Right kidney (tissue), 1 donor: ENCODE data around the gene KAZN.
"Not testable (repeated sequence)": the region's sequence is repeated elsewhere in the genome, so short reads cannot be mapped to it uniquely, and the experiment has no call there.

ENCODE experiments used
- DNase-seq: peaks from one replicate; pipeline ENCODE4 v3.0.0-alpha.2; 2016

The KAZN gene

DNA sequence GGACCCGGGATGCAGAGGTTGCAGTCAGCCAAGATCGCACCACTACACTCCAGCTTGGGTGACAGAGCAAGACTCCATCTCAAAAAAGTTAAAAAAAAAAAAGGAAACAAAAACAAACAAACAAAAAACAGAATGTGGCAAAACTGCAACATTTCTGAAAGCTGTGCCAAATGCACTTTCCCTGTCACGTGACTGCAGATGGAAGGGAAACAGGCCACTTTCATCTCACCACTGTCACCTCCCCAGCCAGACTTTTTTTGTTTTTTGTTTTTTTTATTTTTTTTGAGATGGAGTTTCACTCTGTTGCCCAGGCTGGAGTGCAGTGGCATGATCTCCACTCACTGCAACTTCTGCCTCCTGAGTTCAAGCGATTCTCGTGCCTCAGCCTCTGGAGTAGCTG is 442.2 kb downstream of the KAZN start:
- DNase-seq, result not testable (repeated sequence)

DNA sequence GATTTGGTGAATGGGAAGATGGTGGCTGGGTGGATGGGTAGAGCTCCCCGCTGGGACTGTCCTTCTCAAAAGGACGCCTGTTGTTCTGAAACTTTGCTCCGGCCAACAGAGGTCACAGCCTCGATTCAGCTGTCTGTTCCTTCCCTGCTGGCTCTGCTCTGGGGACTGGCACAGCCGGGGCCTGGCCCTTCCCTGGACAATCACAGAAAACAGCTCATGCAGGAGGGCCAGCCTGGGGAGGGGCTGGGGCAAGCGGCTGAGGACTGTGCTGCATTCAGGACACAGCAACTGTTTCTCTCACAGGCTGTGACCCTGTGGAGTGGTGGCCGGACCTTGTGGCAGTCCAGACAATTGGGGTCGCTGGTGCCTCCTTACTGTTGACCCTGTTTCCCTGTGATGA is 444.4 kb downstream of the KAZN start:
- no peak for DNase-seq

DNA sequence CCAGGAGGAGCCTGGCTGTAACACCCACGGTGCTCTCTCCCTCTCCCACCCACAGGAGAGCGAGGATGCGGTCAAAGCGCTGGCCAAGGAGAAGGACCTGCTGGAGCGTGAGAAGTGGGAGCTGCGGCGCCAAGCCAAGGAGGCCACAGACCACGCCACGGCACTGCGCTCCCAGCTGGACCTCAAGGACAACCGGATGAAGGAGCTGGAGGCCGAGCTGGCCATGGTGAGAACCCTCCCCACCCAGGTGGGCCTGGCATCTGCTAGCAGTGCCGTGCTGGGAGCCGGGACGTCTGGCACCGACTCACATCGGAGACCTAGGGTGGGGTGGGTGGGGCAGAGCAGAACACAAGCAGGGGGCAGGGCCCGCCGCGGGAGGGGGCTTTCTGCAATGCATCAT is 445.4 kb downstream of the KAZN start:
- DNase-seq, result no peak

DNA sequence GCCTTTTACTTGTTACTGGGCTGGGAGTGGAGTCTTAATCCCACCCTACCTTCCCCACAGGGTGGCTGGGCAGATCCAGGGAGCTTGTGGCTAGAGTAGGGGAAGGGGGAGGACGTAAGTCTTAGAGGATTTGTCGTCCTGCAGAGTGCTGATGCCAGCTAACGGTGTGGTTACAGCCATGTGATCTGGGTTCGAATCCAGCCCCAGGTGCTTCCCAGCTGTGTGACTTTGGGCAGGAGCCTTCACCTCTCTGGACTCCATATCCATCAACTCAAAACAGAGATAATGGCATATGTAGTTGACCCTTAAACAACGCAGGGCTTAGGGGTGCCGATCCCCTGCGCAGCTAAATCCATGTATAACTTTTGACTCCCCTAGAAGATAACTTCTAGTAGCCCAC is 446.6 kb downstream of the KAZN start:
- DNase-seq, result no peak

DNA sequence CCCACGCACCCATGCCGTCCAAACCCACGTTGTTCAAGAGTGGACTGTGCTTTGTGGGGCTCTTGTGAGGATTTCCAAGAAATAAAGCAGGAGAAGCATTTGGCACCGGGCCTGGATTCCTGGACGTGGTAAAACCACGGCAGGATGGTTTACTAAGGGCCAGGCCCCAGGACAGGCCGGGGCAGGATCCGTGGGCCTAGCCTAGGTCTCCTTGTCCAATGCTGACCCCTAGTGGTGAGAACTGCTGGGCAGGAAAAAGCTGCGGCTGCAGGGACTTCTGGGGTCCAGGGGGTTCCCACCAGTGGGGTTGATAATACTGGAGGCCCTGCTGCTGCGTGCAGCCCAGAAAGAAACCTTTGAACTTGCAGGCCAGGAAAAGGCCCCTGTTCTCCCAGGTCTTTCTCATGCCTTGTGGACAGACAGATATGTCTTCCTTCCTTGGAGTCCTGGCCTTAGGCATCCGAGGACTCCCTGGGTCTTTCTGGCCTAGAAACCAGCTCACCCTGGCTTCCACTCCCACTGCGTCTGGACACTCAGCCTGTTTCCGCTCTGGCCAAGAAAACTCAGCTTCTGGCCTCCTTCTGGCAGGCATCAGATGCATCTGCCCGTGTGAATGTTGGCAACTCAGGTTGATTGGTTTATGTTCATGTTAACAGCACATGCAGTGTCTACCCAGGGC is 448.1 kb downstream of the KAZN start:
- peak; percentile 71 for DNase-seq

DNA sequence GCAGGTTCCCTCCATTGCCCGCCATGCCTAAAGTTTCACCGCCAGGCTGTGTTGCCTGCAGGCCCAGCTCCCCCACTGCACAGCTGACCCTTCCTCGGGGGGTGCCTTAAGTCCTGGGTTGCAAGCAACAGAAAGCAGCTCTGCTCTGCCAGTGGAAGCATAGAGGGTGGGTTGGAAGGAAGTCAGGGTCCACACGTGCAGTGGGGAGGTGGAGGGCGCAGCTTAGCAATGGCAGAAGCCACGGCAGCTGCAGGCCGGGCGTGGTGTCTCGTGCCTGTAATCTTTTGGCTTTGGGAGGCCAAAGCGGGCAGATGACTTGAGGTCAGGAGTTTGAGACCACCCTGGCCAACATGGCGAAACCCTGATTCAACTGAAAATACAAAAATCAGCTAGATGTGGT is 448.8 kb downstream of the KAZN start:
- no peak for DNase-seq

DNA sequence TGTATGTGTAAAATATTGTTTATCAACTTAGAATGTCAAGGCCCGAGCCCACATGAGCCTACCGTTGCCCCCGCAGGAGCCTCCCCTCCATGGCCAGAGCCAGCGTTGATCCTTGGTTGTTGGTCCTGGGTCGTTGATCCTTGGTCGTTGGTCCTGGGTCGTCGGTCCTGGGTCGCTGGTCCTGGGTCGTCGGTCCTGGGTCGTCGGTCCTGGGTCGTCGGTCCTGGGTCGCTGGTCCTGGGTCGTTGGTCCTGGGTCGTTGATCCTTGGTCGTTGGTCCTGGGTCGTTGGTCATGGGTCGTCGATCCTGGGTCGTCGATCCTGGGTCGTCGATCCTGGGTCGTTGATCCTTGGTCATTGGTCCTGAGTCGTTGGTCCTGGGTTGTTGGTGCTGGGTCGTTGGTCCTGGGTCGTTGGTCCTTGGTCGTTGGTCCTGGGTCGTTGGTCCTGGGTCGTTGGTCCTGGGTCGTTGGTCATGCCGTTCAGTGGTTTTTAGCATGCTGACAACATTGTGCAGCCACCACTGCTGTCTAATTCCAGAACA is 450.0 kb downstream of the KAZN start:
- no peak for DNase-seq

DNA sequence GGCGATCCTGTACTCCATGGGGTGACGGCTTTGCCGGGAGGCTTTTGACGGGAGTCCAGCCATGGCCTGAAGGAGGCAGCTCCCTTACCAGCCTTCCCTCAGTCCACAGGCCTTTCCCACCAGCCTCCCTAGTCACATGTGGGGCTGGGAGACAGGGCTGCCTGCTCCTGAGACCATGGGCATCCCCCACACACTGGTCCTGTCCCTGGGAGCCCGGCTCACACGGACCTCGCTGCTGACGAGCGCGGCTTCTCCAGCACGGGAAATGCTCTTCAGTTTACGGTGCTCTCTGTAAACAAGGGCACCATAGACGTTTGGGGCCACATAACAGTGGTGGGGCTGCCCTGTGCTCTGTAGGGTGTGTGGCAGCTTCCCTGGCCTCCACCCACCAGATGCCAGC is 450.6 kb downstream of the KAZN start:
- DNase-seq, result no peak

DNA sequence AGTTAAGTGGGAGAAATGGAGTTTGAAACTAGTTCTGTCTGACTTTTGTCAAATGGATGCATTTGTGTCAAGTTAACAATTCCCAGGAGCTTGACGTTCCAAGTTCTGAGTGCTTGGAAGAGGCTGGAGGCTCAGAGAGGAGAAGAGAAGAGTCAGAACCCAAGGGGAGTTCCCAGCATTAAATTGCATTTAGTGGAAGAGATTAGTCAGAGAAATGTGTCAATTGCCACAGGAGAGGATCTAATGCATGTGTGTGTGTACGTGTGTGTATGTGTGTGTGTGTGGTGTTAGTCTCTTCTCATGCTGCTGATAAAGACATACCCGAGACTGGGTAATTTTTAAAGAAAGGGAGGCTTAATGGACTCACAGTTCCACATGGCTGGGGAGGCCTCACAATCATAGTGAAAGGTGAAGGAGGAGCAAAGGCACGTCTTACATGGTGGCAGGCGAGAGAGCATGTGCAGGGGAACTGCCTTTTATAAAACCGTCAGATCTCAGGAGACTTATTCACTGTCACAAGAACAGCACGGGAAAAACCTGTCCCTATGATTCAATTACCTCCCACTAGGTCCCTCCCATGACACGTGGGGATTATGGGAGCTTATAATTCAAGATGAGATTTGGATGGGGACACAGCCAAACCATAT is 453.5 kb downstream of the KAZN start:
- DNase-seq, result no peak

DNA sequence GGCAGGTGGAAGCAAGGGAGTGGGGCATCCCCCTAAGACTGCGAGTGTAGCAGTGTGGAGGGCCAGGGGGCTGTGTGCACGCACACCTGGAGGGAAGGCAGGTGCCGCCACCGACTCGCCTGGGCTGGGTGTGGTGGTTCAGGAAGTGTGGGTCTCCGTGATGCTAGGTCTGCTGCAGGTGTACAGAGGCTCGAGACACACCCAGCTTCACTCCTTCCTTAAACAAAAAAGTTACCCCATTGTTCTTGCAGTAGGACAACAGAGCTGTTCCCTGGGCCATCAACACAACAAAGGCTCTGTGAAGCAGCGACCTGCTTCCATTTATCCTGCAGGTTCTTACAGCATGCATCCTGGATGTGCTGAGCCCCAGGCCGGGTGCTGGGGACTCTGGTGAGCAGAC is 454.7 kb downstream of the KAZN start:
- no peak for DNase-seq

DNA sequence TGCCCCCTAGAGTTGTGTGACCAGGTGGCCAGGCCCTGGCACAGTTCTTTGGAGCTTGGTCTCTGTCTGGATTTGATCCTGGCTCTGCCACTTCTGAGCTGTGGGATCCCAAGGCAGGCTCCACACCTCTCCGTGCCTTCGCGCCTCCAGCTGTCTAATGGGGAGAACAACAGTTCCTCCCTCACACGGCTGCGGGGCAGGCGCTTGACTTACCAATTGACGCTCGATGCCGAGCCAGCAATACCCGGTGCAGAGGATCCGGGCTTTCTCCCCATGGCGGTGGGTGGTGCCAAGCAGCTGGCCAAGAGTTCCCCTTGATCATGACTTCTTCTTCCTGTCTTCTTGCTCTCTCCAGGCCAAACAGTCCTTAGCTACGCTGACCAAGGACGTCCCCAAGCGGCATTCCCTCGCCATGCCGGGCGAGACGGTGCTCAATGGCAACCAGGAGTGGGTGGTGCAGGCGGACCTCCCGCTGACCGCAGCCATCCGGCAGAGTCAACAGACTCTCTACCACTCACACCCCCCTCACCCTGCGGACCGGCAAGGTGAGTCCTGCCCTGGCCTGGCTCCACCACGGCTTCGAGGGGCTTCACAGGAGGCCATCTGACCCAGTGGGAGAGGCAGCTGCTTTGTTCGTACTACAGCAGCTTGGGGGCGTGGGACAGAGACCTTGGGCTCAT is 457.4 kb downstream of the KAZN start:
- DNase-seq, result no peak

DNA sequence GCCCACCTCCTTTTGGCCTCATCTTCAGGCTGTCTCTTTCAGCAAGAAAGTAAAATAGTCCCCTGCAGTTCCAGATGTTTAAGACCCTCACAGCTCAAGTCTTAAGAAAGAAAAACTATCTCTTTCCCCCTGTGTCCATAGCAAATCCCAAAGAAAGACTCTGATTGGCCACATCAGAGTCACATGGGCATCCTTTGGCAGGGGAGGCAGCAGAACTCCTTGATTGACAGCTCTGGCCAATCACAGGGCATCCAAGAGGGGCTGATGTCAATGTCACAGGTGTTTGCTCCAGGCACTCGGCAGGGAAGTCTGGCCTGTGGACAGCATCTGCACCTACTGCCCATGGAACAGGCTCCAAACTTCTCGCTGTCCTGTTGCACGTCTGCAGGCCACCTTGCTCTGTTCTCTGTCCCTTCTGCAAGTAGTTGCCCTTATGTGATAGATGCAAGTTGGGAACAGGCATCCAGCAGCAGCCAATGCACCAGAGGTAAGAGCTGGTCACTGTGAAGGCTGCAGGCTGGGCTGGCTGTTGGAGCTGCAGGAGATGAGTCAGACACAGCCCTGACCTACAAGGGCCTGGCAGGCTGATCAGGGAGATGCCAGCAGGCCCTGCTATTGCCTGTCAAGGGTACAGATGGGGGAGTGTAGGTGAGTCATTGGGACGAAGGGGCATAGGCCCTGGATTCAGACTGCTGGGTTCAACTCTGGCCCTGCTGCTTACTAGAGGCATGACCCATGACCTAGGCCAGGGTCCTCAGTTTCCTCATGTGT is 458.2 kb downstream of the KAZN start:
- DNase-seq, result no peak

DNA sequence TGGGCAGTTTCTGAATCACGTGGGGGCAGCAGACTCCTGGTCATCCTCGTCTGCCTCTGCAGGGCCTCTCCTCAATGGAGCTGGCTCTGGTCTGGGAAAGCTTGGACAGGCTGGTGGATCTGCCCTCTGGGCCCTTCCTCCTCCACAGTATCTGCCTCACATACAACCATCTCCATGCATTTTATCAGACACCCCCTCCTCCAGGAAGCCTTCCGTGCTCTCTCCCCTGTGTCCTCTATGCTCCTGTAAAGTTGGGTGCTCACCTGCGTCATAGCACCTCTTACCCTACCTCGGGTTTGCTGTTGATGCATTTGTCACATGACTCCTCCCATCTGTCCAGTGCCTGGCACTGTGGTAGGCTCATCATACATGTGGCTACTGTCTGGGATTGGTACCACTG is 459.3 kb downstream of the KAZN start:
- no peak for DNase-seq

DNA sequence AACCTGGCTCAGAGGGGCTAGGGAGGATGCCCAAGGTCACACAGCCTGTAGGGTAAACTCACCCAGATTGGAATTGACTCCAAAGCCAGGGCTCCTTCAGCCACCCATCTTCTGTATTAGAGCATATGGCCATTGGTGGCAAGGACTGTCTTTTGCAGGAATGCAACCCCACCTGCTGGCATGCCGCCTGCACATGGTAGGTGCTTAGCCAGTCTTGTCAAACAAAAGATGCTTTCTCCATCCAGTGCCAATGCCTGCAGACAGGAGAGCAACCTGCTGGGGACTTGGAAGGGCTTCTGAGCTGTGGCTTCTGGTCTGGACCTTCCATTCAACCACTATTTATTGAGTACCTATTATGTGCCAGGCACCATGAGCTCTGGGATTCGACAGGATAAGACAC is 459.8 kb downstream of the KAZN start:
- DNase-seq, result no peak

DNA sequence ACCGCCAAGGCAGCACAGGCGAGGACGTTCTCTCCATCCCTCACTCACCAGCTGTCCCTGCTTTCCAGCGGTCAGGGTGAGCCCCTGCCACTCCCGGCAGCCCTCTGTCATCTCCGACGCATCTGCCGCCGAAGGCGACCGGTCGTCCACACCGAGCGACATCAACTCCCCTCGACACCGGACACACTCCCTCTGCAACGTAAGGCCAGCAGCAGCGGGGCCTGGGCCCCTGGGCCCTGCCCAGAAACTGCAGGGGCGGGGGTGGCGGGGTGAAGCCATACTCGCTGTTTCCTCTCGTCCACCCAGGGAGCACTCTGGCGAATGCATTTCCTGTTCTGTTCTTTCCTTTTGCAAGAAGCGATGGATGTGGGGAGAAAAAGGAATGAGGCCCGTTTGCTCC is 461.6 kb downstream of the KAZN start:
- no peak for DNase-seq

DNA sequence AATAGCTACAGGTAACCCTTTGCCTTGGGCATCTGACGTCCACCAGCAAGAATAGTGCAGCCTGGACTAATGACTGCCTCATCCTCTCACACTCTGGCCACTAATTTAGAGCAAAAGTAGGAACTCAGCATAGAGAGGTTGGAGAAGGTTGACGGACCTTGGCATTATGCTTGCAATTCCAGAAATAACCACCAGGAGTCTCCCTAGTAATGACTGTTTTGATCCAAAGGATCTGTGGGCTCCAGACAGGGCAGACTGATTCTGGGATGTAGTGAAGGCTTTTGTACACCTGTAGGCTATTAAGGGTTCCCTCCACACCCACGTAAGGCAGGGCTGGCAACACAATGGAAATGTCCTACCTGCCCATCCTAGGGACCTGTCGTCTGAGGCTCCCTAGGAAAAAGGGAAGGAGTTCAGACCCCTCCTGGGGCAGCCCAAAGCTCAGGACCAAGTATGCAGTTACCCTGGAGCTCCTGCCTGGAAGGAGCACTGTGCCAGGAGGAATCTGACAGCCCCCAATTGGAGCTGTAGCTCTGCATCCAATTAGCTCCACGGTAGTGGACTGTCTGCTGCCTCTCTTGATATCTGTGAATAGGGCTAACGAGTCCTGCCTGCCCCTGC is 464.1 kb downstream of the KAZN start:
- no peak for DNase-seq

DNA sequence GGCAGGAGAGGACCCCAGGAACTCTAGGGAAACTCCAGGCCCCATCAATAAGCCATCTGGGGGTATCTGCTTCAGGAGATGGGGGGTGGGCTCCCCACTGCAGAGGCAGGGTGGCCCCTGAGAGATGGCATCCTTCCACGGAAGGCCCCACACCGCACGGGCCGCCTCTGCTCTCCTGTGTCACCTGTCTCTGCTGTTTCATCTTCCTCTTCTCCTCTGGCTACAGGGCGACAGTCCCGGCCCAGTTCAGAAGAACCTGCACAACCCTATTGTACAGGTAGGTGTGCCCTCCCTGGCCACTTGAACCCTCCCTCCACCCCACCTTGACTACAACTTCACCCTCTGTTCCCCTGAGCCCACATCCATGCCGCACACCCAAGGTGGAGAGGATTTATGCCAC is 464.9 kb downstream of the KAZN start:
- DNase-seq, result no peak

DNA sequence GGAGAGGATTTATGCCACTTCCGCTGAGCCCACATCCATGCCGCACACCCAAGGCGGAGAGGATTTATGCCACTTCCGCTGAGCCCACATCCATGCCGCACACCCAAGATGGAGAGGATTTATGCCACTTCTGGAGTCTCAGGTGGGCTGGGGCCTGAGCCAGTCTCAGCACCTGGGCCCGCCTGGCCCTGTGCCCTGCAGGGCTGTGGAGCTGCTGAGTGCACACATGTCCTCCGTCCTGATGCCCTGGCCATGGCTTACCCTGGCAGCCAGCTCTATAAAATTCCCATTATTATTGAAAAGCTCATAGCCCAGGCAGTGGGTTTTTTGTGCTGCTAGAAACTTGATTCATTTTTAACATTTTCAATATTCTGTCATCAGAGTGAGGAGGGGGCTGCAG is 465.3 kb downstream of the KAZN start:
- DNase-seq, result no peak

DNA sequence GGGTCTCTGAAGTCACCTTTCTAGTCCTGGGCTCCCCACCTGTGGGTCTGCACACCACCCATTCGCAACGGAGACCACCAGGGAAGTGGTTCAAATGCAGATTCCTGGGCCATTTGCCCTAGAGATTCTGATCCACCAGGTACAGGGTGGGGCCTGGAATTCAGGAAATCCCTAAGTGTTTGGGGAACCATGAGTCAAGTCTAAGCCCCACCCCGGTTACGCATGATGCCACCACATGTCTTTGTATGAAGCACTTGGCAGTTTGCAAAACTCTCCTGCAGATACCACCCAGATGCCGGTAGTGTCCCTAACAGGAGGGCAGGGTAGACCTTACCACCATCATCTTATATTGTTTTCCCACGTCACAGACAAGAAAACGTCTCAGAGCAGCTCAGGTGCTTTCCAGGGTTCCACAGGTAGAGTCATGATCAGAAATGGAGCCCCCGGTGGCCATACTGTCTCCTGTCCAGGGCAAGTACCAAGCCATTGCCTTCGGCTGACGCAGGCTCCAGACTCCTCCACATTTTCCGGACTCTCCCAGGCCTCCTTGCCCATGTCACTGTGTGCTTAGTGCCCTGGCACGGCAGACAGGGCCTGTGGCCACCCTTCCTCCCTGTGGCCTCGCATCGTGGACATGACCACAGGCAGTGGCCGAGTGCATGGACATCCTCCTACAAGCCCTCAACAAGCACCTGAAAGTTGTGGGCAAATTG is 465.9 kb downstream of the KAZN start:
- DNase-seq, result no peak

DNA sequence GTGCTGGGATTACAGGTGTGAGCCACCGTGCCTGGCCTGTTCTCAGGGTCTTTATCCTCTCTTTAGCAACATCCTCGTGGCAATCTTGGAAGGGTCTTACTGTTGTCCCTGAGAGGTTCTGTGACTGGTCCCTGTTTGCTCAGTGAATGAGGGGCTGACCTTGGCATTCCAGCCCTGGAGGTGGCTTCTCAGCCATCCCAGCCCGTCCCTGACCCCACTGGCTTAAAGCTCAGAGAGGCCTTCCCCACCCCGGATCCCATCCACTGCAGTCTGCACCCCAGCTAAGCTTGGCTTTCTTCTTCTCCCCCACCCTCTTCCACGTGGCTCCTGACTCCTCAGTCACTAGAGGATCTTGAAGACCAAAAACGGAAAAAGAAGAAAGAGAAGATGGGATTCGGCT is 466.8 kb downstream of the KAZN start:
- no peak for DNase-seq

DNA sequence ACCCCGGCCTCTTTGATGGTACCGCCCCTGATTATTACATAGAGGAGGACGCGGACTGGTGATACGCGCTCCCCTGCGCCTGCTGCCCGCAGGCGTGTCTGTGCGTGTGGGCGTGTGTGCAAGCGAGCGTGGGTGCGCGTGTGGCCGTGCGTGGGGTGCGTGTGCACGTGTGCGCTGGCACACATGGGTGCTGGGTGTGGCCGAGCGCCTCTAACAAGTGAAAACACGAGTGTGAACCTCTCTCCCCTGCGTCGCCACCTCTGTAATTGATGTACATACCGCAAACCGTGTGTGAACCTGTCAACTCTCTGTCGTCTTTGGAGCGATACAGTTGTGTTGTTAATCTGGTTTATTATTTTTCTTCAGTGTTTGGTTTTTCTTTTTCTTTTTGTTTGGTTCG is 467.3 kb downstream of the KAZN start:
- DNase-seq, result no peak

DNA sequence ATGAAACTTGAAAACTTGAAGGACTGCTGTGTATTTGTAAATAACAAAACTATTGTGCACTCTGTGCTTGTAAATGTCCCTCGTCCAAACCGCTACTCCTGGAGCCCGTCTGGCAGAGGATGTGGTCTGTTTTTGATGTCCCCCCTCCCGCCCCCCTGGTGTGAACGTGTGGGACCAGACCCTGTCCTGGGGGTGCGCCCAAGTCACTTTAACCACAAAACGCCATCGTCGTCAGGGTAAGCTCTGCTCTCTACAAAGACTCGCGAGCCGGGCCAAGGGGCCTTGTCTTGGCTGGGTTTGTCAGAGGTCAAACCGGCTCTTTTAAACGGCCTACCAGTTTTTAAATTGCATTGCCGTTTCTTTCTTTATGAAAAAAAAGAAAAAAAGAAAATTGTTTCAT is 467.7 kb downstream of the KAZN start:
- DNase-seq, result no peak
